ENCODE measurements around the gene ITGAX.

GRCh38 chr16:31386157-31386984 is 31.4 kb downstream of the ITGAX start:
- TF ChIP-seq CTCF (IDR thresholded peaks at IDR 0.05; ENCODE audit: insufficient read depth, low read length, poor library complexity, severe bottlenecking): no peak
- no peak for TF ChIP-seq EZH2phosphoT487 (conservative IDR thresholded peaks at IDR 0.05; ENCODE audit: low read length)
